OCI-M1 (cell line): ENCODE data around the gene ATG4D.
"Not testable (repeated sequence)": the region's sequence is repeated elsewhere in the genome, so short reads cannot be mapped to it uniquely, and the experiment has no call there.

Source experiments
- DNase-seq: peaks from one replicate; lab custom pipeline; 2025; lab: John Stamatoyannopoulos, UW

The ATG4D gene

GRCh38 chr19:10519421-10519820, 24.3 kb upstream of the ATG4D start:
- no peak for DNase-seq

- no peak for DNase-seq
Observed at GRCh38 chr19:10520652-10521318, 22.9 kb upstream of the ATG4D start.

GRCh38 chr19:10521461-10522171, 22.1 kb upstream of the ATG4D start:
- DNase-seq: no peak

GRCh38 chr19:10523135-10523636, 20.5 kb upstream of the ATG4D start:
- DNase-seq: no peak

GRCh38 chr19:10525636-10526035, 18.1 kb upstream of the ATG4D start:
- no peak for DNase-seq

- not testable (repeated sequence) for DNase-seq
Observed at GRCh38 chr19:10526887-10527286, 16.8 kb upstream of the ATG4D start.

- peak; percentile 66 for DNase-seq
Observed at GRCh38 chr19:10532457-10532856, 11.2 kb upstream of the ATG4D start.

GRCh38 chr19:10533646-10534386, 9.9 kb upstream of the ATG4D start:
- DNase-seq: no peak

- DNase-seq: no peak
Observed at GRCh38 chr19:10535613-10536012, 8.1 kb upstream of the ATG4D start.

GRCh38 chr19:10537668-10538067, 6.0 kb upstream of the ATG4D start:
- DNase-seq: no peak

GRCh38 chr19:10538204-10538983, 5.3 kb upstream of the ATG4D start:
- peak; percentile 49 for DNase-seq

- not testable (repeated sequence) for DNase-seq
Observed at GRCh38 chr19:10539016-10539415, 4.7 kb upstream of the ATG4D start.

GRCh38 chr19:10543059-10543419, 665 bp upstream of the ATG4D start:
- no peak for DNase-seq

- peak; percentile 81 for DNase-seq
Observed at GRCh38 chr19:10544242-10544752, 593 bp downstream of the ATG4D start.

- DNase-seq: no peak
Observed at GRCh38 chr19:10544753-10545251, 1.1 kb downstream of the ATG4D start.

- DNase-seq: no peak
Observed at GRCh38 chr19:10546817-10547216, 3.1 kb downstream of the ATG4D start.

GRCh38 chr19:10548746-10549276, 5.1 kb downstream of the ATG4D start:
- no peak for DNase-seq

- no peak for DNase-seq
Observed at GRCh38 chr19:10549733-10550132, 6.0 kb downstream of the ATG4D start.

- DNase-seq: no peak
Observed at GRCh38 chr19:10550336-10550735, 6.6 kb downstream of the ATG4D start.

GRCh38 chr19:10551006-10551405, 7.3 kb downstream of the ATG4D start:
- not testable (repeated sequence) for DNase-seq

GRCh38 chr19:10551698-10552301, 8.1 kb downstream of the ATG4D start:
- peak; percentile 94 for DNase-seq
